ENCODE data around the gene TMEM60. TPM values are rescaled to one million over a fixed set of nuclear protein-coding genes. Genes with fewer than 3 reads are reported as not detected.

TMEM60 gene
- total and polyA plus RNA-seq, 2 of the 8 experiments (the other 6 are each of a cell fraction or from before 2014, with no cell fraction given): 22.1 to 29.2 TPM

GRCh38 chr7:77786018-77786417, 12.2 kb downstream of the TMEM60 start:
- no peak overlapping the region for H3K56ac ChIP-seq (replicated peaks; ENCODE audit: insufficient read length, low read depth, low read length)
- no peak overlapping the region for H4K8ac ChIP-seq (ENCODE audit: extremely low read depth, insufficient read depth, low read length)
- no peak overlapping the region for H3K23ac ChIP-seq (ENCODE audit: insufficient read length)
- H3K9me3 ChIP-seq (ENCODE audit: insufficient read depth in 2 of 2, low read depth in 1 of 2, low read length in 1 of 2): no peaks in the 10 kb centered on the region
- 94% methylated on average over 3 of the region's 3 CpGs; no CpG with 5 or more reads in 1 of the 2 experiments for WGBS, 2 experiments (ENCODE audit: extremely low coverage in 1 of 2, insufficient coverage in 1 of 2, insufficient read length in 1 of 2, insufficient replicate concordance in 2 of 2, low coverage in 1 of 2, low lambda C conversion rate in 2 of 2, missing lambda C conversion rate in 1 of 2)
- H3K27me3 ChIP-seq (replicated peaks in 1 of 4; ENCODE audit: control insufficient read depth in 3 of 4, extremely low read depth in 1 of 4, insufficient read depth in 3 of 4, low read length in 3 of 4): no peaks in the 10 kb centered on the region
- H4K91ac ChIP-seq (replicated peaks; ENCODE audit: insufficient read length, low read length): no peak overlapping the region
- H4K5ac ChIP-seq (ENCODE audit: insufficient read length, low read depth, low read length): no peak overlapping the region
- H3K79me1 ChIP-seq (ENCODE audit: low read depth, low read length): no peaks in the 10 kb centered on the region
- no peak overlapping the region for H3K9ac ChIP-seq (replicated peaks in 1 of 4; ENCODE audit: extremely low read depth in 1 of 4, low read depth in 3 of 4, low read length in 3 of 4)
- FAIRE-seq: no peak
- no peak overlapping the region for H2AK5ac ChIP-seq (ENCODE audit: low read depth, low read length)
- H3K79me2 ChIP-seq (ENCODE audit: control insufficient read depth in 1 of 2, insufficient read depth in 2 of 2, low read length in 2 of 2): no peaks in the 10 kb centered on the region
- H2BK12ac ChIP-seq (ENCODE audit: low read depth, low read length): no peak overlapping the region
- H3K4me2 ChIP-seq (ENCODE audit: insufficient read depth in 1 of 2, low read depth in 2 of 2, low read length in 2 of 2): no peak overlapping the region
- H2BK20ac ChIP-seq (ENCODE audit: low read length): no peak overlapping the region
- no peak overlapping the region for H2BK5ac ChIP-seq (ENCODE audit: low read depth, low read length)
- no peak overlapping the region for H2BK120ac ChIP-seq (replicated peaks; ENCODE audit: low read depth, low read length)
- POLR2A ChIA-PET (ENCODE audit: partially characterized antibody): no interaction called here
- TF ChIP-seq ASH2L (IDR thresholded peaks at IDR 0.05; ENCODE audit: low read length): no peak
- no peak for TF ChIP-seq GTF2F1 (IDR thresholded peaks at IDR 0.05; ENCODE audit: borderline replicate concordance, low read depth, low read length)
- TF ChIP-seq GABPA (IDR thresholded peaks at IDR 0.05; ENCODE audit: borderline replicate concordance, insufficient read depth, low read length): no peak
- TF ChIP-seq BRCA1 (IDR thresholded peaks at IDR 0.05; ENCODE audit: low read depth, low read length): no peak
- TF ChIP-seq RXRA (IDR thresholded peaks at IDR 0.05; ENCODE audit: insufficient read depth, low read depth, low read length): no peak
- TF ChIP-seq CTBP2 (IDR thresholded peaks at IDR 0.05; ENCODE audit: borderline replicate concordance, insufficient read depth, insufficient read length, low read length): no peak
- CTCF ChIA-PET (ENCODE audit: partially characterized antibody): interaction anchor here (0.6 kb wide), 1 partner anchor 130 kb away, joined by 3 read pairs; no protein-coding TSS in a partner anchor
- H3K4ac ChIP-seq (replicated peaks; ENCODE audit: insufficient read length, low read depth, low read length): no peak overlapping the region
- H3K4me3 ChIP-seq (ENCODE audit: extremely low read depth in 1 of 4, insufficient read depth in 2 of 4, low read depth in 3 of 4, low read length in 4 of 4): no peak overlapping the region
- no peak overlapping the region for H3K27ac ChIP-seq (ENCODE audit: low read depth, low read length)
- H2BK15ac ChIP-seq (ENCODE audit: low read length): no peak overlapping the region
- no peak overlapping the region for H3K18ac ChIP-seq (ENCODE audit: extremely low read depth, low read length)
- H4K20me1 ChIP-seq (replicated peaks in 1 of 2; ENCODE audit: control insufficient read depth in 1 of 2, insufficient read depth in 2 of 2, low read length in 2 of 2): no peaks in the 10 kb centered on the region
- no peaks in the 10 kb centered on the region for H3K23me2 ChIP-seq (ENCODE audit: low read depth, low read length)
- no peak overlapping the region for H2AFZ ChIP-seq (ENCODE audit: low read length)
- no peak overlapping the region for H3K14ac ChIP-seq (ENCODE audit: insufficient read length)
- no peaks in the 10 kb centered on the region for H3K4me1 ChIP-seq (replicated peaks in 1 of 4; ENCODE audit: control insufficient read depth in 3 of 4, insufficient read depth in 4 of 4, low read length in 3 of 4)
- H3K36me3 ChIP-seq (ENCODE audit: control insufficient read depth in 2 of 4, insufficient read depth in 4 of 4, low read length in 3 of 4): peaks cover 0 to under 1% (median 0%) of the 10 kb centered on the region in 4 experiments; a peak in 1 of 8 replicates
- no peak for DNase-seq (ENCODE audit: low read depth in 1 of 2, low spot score in 2 of 2)
